SU-DHL-6 (cell line): Measurements from ENCODE around the gene PLPP1.

ENCODE experiments used
- H2AFZ ChIP-seq: fragments of 200-600 bp; sonication (generic); 2 replicates; pipeline ENCODE4 v1.6.1; 2014; ENCODE audit warnings: low read depth, mild to moderate bottlenecking, moderate library complexity, mixed read lengths, antibody characterized with exemption, low read length; ENCODE audit not compliant: severe bottlenecking
- H3F3A ChIP-seq: fragments of 200-600 bp; shearing (Covaris generic); 2 replicates; pipeline ENCODE4 v1.6.0; 2016; ENCODE audit warnings: antibody characterized with exemption, mild to moderate bottlenecking; ENCODE audit not compliant: insufficient read depth
- H3K27ac ChIP-seq: fragments of 200-600 bp; sonication (generic); 2 replicates; pipeline ENCODE4 v1.5.1; 2016; ENCODE audit warnings: low read depth, mild to moderate bottlenecking, low read length, moderate library complexity, mixed read lengths
- H3K27me3 ChIP-seq: fragments of 200-600 bp; sonication (generic), shearing (Covaris generic); 2 replicates; pipeline ENCODE4 v1.6.0; 2014; ENCODE audit warnings: mild to moderate bottlenecking, low read length
- H3K36me3 ChIP-seq: fragments of 200-600 bp; sonication (generic); 2 replicates; pipeline ENCODE4 v1.6.1; 2014; ENCODE audit warnings: mild to moderate bottlenecking, low read length, mixed read lengths
- H3K4me2 ChIP-seq: fragments of 300-600, 200-600 bp; shearing (Covaris generic), sonication (generic); 2 replicates; pipeline ENCODE4 v1.6.0; 2014; ENCODE audit warnings: low read length, low read depth, mild to moderate bottlenecking; ENCODE audit not compliant: poor library complexity, severe bottlenecking
- H3K4me3 ChIP-seq: fragments of 200-600 bp; sonication (generic); 2 replicates; pipeline ENCODE4 v1.5.1; 2014; ENCODE audit warnings: antibody characterized with exemption, low read length, mild to moderate bottlenecking, mixed read lengths; ENCODE audit not compliant: insufficient read depth, poor library complexity, severe bottlenecking
- H3K79me2 ChIP-seq: fragments of 200-600 bp; sonication (generic); 2 replicates; pipeline ENCODE4 v1.6.1; 2014; ENCODE audit warnings: mild to moderate bottlenecking, low read length, moderate library complexity; ENCODE audit not compliant: insufficient read depth
- H3K9ac ChIP-seq: fragments of 200-600 bp; sonication (generic); 2 replicates; pipeline ENCODE4 v1.7.0; 2014; ENCODE audit warnings: mild to moderate bottlenecking, low read length
- H3K9me2 ChIP-seq: fragments of 200-600 bp; sonication (generic); replicated peaks from 2 replicates; pipeline ENCODE4 v1.6.1; 2014; ENCODE audit warnings: low read length; ENCODE audit not compliant: insufficient read depth
- H3K9me3 ChIP-seq: fragments of 200-600 bp; sonication (generic); 2 replicates; pipeline ENCODE4 v1.6.1; 2014; ENCODE audit warnings: low read length, mixed read lengths; ENCODE audit not compliant: insufficient read depth
- H4K20me1 ChIP-seq: fragments of 200-600 bp; sonication (generic); 2 replicates; pipeline ENCODE4 v1.6.1; 2014; ENCODE audit warnings: low read depth, mild to moderate bottlenecking, antibody characterized with exemption, low read length, moderate library complexity, mixed read lengths
- CTCF ChIP-seq: fragments of 200-600 bp; sonication (generic); IDR thresholded peaks from one replicate; pipeline ENCODE4 v1.5.1; 2017; ENCODE audit warnings: antibody characterized with exemption, mild to moderate bottlenecking, low read length, moderate library complexity; ENCODE audit not compliant: insufficient read depth, poor library complexity, severe bottlenecking
- EZH2phosphoT487 ChIP-seq: fragments of 200-600 bp; sonication (generic), shearing (Covaris generic); conservative IDR thresholded peaks from 2 replicates; pipeline ENCODE4 v1.6.1; 2018; ENCODE audit warnings: mild to moderate bottlenecking, antibody characterized with exemption, low read length, moderate library complexity, mixed read lengths

Gene PLPP1

DNA sequence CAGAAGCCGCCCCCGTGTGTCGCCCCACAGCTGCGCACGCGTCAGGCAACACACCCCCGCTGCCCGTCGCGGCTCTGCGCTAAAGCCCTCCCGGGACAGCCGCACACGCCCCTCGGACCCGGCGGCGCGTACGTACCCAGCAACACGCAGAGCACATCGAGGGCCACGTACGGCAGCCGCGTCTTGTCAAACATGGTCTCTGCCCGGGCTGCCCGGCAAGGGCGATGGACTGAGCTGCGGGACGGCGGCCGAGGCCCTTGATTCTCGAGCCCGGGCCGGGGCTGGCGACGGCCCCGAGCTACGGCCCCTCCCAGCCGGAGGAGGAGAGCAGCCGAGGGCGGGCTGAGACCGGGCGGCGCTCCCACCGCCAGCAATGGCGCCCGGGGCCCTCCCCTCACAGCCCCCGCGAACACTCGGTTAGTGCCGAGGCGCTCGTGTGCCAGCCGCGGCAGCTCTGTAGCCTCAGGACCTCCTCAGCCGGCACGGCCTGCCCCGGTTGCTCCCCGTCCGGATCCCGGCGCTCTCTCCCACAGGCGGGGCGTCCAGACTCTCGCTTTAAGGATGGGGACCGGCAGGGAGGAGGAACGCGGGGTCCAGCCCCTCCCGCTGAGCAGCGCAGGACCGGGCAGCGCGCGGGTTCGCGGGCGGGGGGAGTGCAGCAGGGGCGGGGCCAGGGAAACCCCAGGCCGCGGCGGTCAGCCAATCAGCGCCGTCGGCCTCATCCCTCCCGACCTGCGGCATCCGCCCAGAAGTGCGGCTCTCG is at the start of gene PLPP1:
TSS of gene PLPP1 (minus strand) at position 529 of the 763 bp plus-strand sequence. CDS start at position 194, 335 bp downstream.
- Histone ChIP-seq H3K27me3 (no peaks in the 10 kb centered on the region), H3K4me3 (peak within 1 kb of the TSS; percentile 83), H3K9ac (peak within 1 kb of the TSS; percentile 81), H2AFZ (peak within 1 kb of the TSS; percentile 87), H4K20me1 (peaks cover 5% of the 10 kb centered on the region; the same call in 1 of the 2 replicates), H3K4me2 (peak within 1 kb of the TSS; percentile 70), H3F3A (peaks cover 31% of the 10 kb centered on the region), H3K27ac (peak within 1 kb of the TSS; percentile 91), H3K9me2 (no peaks in the 10 kb centered on the region), H3K9me3 (no peaks in the 10 kb centered on the region), H3K79me2 (peaks cover 35% of the 10 kb centered on the region), H3K36me3 (no peaks in the 10 kb centered on the region)
- TF ChIP-seq EZH2phosphoT487 = no peak
- no peak for TF ChIP-seq CTCF

DNA sequence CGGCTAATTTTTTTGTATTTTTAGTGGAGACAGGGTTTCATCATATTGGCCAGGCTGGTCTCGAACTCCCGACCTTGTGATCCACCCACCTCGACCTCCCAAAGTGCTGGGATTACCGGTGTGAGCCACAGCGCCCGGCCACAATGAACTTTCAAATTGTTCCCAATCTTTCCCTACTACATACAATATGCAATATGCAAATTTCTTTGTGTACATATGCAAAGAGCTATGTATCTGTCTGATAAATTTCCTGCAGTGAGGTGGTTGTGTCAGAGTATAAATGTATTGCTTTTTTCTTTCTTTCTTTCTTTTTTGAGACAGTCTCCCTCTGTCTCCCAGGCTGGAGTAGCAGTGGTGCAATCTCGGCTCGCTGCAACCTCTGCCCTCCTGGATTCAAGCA is 48.8 kb upstream of the PLPP1 start:
- H3K27ac ChIP-seq = no peak overlapping the region
- H3K4me3 ChIP-seq = no peak overlapping the region
- H3F3A ChIP-seq = no peaks in the 10 kb centered on the region
- H3K9me2 ChIP-seq = no peaks in the 10 kb centered on the region
- TF ChIP-seq EZH2phosphoT487 (no peak), CTCF (no peak)
- no peaks in the 10 kb centered on the region for H3K9me3 ChIP-seq
- H2AFZ ChIP-seq = no peak overlapping the region
- no peaks in the 10 kb centered on the region for H4K20me1 ChIP-seq
- H3K36me3 ChIP-seq = no peaks in the 10 kb centered on the region
- H3K4me2 ChIP-seq = no peak overlapping the region
- H3K9ac ChIP-seq = no peak overlapping the region
- H3K79me2 ChIP-seq = no peaks in the 10 kb centered on the region
- H3K27me3 ChIP-seq = no peaks in the 10 kb centered on the region

- Histone ChIP-seq H3K4me2 (no peak overlapping the region), H2AFZ (no peak overlapping the region), H3K9me2 (no peaks in the 10 kb centered on the region), H4K20me1 (no peaks in the 10 kb centered on the region), H3K79me2 (no peaks in the 10 kb centered on the region), H3K36me3 (no peaks in the 10 kb centered on the region), H3K4me3 (no peak overlapping the region), H3K9ac (no peak overlapping the region), H3K27me3 (no peaks in the 10 kb centered on the region), H3F3A (no peaks in the 10 kb centered on the region), H3K27ac (no peak overlapping the region), H3K9me3 (no peaks in the 10 kb centered on the region)
- no peak for TF ChIP-seq EZH2phosphoT487
- TF ChIP-seq CTCF = no peak
These were observed 47.5 kb upstream of the PLPP1 start for GRCh38 chr5:55582256-55582655.
